T1000 (cell line): ENCODE measurements around the gene ATP8B4.

Experiments
- DNase-seq: peaks from one replicate; lab custom pipeline; 2025; ENCODE audit warnings: mixed read lengths; lab: John Stamatoyannopoulos, UW

The ATP8B4 gene

GRCh38 chr15:49809894-49810609 lies 309.0 kb downstream of the ATP8B4 start:
- DNase-seq: no peak

- no peak for DNase-seq
Observed at GRCh38 chr15:49808341-49808740, 310.7 kb downstream of the ATP8B4 start.
